Sigmoid colon (tissue), 4 donors: ENCODE results near the gene ANO9.

Experiments
- CTCF ChIP-seq, 4 experiments: fragments of 450-650 bp in 3 of 4; fragments of 200-600 bp in 1 of 4; IDR thresholded peaks; one replicate each; pipeline ENCODE4 v1.5.1; 2016 to 2019; ENCODE audit warnings: antibody characterized with exemption in 4 of 4, mild to moderate bottlenecking in 3 of 4, moderate library complexity in 2 of 4
- EP300 ChIP-seq, 4 donors: sonication (generic); formaldehyde crosslinking; IDR thresholded peaks; one replicate each; pipeline ENCODE4 v1.6.1; 2017; ENCODE audit warnings: antibody characterized with exemption in 4 of 4
- POLR2A ChIP-seq, 2 donors: fragments of 450-650 bp; IDR thresholded peaks; one replicate each; pipeline ENCODE4 v1.6.1; 2016; ENCODE audit warnings: antibody characterized with exemption in 2 of 2, mild to moderate bottlenecking in 2 of 2, moderate library complexity in 2 of 2

DNA sequence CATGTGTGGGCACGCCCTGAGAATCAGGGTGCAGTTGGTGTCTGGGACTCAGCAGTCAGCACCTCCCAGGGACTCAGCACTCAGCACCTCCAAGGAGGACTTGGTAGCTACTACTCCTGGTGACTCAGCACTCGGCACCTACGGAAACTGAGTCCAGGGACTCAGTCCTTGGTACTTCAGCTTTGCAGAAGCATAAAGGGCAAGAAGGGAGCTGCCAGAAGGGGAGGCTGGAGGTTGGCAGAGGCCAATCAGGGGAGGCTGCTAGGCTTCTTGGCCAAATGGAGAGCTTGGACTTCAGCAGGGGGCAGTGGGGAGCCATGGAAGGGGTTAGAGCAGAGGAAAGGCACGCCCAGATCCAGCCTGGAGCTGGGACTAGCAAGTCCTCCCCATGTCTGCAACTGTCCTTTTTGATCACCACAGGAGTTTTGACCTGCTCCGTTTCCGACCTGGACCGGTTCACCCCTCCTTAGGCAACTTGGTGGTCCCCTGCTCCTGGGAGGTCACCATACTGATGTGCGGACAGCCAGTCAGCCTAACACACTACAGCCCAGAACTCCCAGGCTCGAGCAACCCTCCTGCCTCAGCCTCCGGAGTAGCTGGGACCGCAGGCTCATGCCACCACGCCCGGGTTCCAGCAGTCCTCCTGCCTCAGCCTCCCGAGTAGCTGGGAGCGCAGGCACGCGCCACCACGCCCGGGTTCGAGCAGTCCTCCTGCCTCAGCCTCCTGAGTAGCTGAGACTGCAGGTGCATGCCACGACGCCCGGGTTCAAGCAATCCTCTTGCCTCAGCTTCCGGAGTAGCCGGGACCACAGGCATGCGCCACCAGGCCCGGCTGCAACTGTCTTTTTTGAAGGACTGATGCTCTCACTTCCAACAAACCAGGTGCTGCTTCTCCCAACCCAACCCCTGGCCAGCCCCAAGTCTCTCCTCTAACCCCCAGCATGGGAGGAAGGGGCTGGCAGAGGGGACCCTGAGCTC, 1.5 kb downstream of the ANO9 start:
- no peak for TF ChIP-seq CTCF (IDR thresholded peaks at IDR 0.05)
- no peak for TF ChIP-seq EP300 (IDR thresholded peaks at IDR 0.05)
- TF ChIP-seq POLR2A (IDR thresholded peaks at IDR 0.05): no peak
